HG03520 (cell line): ENCODE results near the gene GPSM1.
"Not testable (repeated sequence)": the region's sequence is repeated elsewhere in the genome, so short reads cannot be mapped to it uniquely, and the experiment has no call there.

Experiments used
- ATAC-seq: cut with Tn5 transposase; IDR thresholded peaks from one replicate; pipeline ENCODE4 v1.9.1; 2021; ENCODE audit warnings: mild to moderate bottlenecking, moderate library complexity; ENCODE audit not compliant: unreplicated experiment

Gene GPSM1

DNA sequence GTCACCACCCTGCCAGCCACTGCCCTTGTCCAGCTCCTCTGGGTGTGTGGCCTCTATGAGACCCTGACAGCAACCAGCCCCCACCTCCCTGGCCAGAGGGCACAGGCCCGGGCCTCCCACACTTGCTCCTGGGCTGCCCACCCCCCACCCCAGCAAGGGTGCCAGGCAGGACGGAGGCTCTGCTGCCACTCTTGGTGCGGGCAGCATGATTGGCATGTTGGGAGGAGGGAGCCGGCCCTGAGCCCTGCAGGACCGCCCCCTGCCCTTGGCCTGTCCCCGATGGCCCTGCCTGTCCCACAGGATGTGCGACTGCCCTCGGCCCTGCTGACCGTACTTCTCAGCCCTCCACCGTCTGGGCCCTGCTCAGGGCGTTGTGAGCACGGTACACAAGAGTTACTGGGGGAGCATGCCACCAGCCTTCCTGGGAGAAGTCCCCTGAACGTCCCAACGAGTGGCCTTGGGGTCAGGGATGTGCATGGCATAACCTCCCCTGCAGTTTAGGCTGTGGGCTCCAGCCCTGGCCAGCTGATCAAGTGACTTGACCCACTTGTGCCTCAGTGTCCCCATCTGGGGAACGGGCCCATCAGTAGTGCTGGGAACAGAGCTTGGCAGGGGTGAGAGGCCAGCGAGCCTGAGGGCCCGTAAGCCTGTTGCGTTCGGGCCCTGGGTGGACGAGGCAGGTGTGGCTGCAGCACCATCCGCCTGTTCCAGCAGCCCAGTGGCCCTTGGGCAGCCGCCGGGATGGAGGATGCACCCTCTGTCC is 16.0 kb downstream of the GPSM1 start:
- no peak for ATAC-seq

DNA sequence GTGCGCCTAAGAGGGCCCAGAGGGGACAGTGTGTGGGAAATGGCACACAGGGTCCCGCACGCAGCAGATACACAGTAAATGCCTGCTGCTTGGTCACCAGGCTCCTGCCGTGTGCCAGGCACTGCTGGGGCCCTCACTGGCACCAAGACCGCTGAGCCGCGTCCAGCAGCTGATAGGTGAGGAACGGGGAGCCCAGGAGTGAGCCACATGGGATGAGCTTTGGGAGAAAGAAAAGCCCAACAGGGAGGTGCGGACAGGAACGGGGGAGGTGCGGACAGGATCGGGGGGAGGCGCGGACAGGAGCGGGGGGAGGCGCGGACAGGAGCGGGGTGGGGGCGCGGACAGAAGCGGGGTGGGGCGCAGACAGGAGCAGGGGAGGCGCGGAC is 16.5 kb downstream of the GPSM1 start:
- no peak for ATAC-seq

DNA sequence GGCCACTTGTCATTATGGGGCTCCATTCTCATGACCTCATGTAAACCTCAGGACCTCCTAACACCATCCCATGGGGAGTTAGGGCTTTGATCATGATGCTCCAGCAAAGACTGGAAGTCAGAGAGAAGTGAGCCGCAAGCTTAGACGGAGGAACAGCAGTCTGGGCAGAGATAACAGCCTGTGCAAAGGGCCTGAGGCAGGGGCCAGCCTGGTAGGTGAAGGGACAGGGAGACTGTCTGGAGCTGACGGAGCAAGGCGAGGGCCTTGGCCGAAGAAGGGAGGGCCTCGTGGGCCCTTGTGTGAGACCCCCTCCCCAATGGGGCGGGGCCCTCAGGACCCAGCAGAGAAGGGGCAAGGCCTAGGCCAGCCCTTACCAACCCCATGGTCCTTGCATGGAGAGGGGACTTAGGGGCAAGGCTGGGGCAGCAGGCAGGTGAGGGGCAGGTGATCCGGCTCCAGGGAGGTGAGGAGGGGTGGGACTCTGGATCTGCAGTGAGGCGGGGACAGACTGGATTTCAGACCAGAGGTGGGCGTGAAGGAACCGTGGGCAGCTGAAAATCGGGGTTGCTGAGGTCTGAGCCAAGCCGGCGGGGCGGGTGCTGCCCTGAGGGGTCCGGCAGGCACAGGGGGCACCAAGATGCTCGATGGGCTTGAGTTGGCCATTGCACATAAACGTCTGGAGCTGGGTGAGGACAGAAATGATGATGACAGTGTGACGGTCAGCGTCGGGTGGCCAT is 17.4 kb downstream of the GPSM1 start:
- no peak for ATAC-seq

DNA sequence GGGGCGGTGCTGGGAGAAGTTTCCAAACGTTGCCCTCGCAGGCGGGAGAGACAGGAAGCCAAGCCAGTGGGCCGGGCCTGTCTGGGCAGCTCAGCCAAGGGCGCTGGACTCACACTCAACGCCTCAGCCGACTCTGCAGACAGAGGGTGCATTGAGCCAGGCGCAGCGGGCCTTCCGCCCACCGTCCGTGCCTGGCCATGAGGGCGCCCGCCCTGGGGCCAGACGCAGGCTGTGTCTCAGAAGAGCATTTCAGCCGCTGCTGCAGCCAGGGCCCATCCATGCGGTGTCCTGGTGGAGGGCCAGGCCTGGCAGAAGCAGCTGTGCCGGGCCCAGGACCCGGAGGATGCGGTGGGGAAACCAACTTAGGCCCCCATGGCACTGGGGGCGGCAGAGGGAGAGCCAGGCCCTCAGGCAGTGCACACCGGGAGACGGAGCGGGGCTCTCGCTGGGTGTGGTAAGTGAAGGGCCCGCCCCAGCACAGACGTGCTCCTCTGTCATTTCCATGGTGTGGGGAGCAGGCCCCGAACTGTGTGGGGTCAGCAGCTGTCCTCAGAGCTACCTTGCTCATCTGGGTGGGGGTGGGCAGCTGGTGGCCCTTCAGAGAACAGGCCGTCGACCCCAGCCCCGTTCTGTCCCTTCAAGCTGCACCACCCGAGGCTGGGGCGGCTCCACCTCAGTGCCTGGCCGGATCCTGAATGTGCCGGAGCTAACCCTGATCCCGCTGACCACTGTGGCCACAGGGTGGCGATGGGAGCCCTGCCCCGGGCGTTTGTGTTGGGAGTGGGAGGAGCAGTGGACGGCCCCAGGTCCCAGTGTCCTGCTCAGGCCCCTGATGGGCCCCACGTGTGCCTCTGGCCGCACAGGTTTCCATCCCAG is 18.2 kb downstream of the GPSM1 start:
- ATAC-seq = no peak

DNA sequence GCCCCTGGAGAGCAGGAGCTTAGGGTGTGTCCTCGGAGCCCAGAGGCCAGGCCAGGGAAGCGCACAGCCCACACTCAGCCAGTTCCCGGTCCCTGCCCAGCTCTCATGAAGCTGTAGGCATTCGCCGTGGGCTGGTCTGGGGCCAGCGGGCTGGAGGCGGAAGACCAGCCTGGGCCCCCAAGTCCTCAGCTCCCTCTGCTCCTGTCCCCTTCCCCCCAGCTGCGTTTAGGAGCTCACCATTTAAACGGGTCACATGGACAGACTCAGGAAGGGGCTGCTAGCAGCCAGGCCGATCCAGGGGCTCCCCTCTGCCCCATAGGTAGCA is 18.8 kb downstream of the GPSM1 start:
- ATAC-seq = no peak

DNA sequence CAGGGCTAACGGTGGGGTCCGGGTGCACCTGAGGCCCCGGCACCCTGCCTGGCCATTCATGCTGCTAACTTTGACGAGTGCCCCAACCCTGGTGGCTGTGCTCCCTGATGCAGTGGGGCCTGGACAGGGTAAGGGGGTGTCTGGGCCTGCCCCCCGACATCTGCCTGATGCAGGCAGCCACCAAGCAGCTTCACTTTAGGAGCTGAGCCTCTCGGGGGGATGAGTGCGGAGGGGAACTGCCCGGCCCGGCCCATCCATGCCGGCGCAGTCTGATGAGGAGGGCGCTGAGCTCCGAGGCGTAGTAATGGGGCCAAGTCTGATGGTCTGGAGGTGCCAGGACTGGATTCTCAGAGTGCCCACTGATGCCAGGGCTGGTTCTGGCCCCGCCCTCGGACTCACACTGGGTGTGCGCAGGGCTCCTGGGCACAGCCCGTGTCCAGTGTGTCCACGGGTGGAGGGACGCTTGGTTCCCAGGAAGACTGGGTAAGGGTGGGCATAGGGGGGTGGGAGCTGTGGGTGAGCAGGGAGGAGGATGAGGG is 19.7 kb downstream of the GPSM1 start:
- no peak for ATAC-seq

DNA sequence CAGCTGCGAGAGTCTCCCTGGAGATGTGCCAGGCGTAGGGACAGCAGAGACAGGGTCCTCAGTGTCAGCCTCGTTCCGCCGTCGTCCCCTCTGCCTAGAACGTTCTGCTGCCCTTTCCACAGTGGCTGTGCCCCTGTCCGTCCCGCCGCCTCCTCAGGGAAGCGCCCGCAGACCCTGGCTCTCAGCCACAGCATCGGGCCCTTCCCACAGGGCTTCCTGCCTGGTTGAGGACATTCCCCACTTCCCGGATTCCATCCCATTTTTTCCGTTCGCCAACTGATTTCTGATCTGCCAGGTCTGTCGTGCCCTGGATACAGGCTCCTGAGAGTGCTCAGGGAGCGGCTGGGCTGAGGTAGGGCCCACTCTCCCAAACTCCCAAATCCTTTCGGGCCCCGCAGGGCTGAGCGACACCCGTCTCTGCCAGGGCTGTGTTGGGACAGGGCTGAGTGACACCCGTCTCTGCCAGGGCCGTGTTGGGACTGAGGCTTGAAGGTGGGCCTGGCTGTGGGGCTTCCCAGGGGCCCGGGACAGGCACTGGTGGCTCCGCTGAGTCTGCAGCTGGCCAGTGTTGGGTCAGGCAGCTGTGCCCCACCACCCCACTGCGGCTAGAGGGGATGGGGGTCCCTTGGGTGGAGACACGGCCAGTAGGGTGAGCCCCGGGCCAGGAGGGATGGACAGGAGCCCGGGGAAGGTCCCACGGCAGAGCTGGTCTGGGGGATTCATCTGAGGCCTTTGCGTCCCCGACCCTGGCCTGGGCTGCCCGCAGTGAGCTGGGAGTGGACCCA is 20.3 kb downstream of the GPSM1 start:
- ATAC-seq = no peak

DNA sequence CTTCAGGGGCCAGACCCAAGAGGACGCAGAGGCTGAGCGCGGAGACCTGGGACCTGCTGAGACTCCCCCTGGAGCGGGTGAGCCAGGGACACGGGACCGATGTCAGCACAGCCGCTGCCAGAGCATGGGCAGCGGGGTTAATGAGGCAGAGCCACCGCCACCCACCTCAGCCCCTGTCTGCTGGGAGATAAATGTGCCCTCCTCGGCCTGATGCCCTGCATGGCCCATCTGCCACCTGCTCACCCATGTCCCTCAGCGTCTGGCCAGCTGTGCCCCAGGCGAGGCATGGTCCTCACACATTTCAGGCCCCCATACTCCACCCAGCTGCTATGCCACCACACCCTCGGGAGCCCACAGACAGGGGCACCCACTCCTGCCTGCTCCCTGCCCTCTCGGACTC is 21.4 kb downstream of the GPSM1 start:
- no peak for ATAC-seq

DNA sequence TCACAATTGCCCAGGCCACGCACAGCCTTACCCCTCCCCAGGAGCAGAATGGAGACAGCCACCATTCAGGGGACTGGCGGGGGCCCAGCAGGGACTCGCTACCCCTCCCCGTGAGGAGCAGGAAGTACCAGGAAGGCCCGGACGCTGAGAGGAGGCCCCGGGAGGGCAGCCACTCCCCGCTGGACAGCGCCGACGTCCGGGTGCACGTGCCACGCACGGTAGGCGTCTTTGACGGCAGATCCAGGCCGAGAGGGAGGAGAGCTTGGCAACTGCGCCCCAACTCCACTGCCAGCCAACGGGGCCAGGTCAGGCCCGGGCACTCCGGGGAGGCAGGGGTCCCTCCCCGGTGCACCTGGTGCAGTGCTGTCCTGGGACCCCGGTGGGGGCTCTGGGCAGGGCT is 22.2 kb downstream of the GPSM1 start:
- ATAC-seq = no peak

DNA sequence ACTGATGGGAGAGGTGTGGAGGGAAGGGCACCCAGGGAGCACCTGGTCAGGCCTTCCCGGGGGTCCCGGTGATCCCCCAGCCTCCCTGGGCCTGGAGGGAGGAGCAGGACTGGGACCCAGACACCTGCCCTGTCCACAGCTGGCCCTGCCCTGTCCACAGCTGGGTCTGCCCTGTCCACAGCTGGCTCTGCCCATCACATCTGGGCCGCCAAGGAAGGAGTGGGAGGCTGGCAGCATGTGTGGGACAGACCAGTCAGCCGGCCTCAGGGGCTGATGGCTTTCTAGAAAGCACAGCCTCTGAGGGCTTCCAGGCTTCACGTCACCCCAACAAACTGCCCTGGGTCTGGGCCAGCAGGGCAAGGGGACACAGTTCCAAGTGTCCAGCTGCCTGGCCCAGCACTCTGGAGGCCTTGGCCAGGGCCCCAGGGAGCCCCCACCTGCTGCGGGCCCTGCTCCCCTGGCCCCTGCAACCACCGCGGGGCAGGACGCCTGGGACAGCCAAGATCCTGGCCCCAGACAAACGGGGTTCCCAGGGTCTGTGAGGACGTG is 24.0 kb downstream of the GPSM1 start:
- no peak for ATAC-seq

DNA sequence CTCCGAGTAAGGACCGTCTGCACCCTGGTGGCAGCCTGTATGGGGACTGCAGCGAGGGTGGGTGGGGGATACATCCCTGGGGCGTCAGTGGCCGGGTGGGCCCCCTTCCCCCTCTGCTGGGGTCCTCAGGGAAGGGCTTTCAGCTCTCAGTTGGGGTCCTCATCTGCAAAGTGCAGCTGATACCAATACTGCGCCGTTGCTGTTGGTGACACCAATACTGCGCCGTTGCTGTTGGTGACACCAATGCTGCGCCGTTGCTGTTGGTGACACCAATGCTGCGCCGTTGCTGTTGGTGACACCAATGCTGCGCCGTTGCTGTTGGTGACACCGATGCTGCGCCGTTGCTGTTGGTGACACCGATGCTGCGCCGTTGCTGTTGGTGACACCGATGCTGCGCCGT is 24.5 kb downstream of the GPSM1 start:
- not testable (repeated sequence) for ATAC-seq

DNA sequence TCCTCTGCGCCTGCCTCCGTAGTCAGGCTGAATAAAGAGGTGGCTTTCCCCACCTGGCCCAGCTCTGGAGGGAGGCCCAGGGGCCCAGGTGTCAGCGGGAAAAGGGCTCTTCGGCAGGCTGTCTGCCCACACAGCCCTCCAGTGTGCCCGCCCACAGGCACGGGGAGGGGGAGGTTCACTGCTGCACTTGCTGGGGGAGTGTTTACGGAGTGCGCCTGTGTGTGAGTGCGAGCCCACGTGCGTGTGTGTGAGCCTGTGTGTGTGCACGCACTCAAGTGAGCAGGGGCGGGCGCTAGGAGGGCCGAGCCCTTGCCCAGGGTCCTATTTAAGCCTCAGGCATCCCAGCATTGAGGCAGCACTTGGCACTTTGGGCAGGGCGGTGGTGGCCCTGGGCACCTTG is 25.3 kb downstream of the GPSM1 start:
- no peak for ATAC-seq

DNA sequence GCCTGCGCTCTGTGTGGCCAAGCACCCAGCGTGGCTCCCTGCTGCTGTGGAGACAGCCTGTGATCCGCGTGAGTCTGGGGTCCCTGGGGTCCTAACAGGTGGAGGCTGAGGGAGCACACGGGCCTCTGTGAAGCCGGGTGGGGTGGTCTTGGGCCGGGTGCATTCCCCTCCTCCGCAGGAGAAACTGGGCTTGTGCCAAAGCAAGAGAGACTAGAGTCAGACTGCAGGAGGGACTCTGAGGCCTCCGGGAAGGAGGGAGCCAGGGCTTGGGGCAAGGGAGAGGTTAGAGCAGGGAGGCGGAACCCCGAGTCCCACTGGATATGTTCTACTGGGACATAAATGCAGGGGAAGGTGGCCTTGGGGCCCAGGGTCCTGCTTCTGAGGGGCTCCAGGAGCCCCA is 25.7 kb downstream of the GPSM1 start:
- ATAC-seq = no peak

DNA sequence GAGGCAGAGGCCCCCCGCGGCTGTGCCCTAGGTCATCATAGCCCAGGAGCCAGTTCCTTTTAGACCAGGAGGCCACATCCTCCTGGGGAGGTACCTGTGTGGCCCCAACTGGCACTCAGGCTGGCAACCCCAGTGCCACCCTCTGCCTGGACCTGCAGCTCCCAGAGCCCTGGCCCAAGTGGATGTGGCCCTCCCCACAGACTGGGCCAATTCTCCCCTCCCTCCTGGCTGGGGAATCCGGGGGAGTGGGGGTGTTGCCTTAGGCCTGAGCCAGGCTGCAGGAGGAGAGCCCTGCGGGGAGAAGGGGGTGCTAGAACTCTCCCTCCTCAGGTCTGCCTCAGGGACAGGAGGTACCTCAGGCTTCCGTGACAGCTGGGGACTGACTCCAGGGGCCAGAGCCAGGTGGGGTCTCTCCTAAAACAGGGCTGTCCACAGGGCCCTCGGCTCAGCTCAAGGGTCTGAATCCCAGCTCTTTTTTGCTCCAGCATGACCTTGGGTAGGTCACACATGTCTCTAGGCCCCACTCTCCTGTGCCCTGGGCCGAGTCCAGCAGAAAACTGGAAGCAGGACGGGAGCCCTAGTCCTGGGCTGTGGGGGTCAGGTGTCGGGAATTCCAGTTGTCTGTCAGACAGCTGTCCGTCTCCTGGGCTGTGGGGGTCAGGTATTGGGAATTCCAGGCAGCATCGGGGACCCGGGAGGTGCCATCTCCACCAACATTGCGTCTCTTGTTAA is 26.6 kb downstream of the GPSM1 start:
- ATAC-seq = no peak

DNA sequence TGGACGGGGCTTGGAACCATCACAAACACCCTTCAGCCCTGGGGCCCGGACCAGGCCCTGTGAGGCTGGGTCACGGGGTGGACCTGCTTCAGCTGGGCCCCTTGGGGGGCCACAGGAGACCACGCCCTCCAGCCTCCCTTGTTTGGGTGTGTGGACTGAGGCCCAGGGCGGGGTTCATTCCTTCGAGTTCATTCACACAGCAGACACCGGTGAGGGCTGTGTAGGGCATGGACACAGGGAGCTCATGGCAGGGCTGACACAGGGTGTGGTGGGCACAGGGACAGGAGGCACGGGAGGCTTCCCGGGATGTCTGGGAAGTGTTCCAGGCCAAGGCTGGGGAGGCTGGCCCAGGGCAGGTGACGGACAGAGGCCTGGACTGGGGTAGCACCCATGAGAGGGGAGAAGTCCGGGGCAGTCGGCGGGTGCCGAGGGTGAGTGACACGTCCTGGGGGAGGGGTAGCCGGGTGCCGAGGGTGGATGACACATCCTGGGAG is 27.3 kb downstream of the GPSM1 start:
- ATAC-seq = no peak

DNA sequence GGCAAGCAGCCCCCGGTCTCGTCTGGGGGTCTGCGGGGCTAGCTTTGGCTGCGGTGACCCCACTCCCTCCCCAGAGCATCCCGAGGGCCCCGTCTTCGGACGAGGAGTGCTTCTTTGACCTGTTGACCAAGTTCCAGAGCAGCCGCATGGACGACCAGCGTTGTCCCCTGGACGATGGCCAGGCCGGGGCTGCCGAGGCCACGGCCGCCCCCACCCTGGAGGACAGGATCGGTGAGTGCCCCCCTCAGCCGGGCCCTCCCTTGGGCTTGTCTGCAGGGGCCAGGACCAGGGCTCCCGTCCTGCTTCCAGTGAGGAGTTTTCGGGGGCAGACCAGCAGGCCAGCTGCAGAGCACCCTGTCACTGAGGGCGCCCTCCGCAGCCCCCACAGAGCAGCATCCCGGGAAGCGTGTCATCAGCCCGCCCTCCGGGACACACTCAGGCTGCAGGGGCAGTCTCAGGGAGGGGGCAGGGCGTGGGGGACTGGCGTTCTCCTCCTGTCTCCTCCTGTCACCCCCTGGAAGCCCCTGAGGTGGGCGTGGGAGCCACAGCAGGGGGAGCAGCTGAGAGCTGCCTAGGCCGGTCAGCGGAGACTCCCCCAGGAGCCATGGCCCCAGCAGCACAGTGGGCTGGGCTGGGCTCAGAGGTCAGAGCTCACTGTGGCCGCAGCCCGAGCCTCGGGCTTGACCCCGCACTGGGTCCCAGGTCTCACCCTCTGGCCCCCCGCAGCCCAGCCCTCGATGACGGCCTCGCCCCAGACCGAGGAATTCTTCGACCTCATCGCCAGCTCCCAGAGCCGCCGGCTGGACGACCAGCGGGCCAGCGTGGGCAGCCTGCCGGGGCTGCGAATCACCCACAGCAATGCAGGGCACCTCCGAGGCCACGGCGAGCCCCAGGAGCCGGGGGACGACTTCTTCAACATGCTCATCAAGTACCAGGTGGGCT is 28.5 kb downstream of the GPSM1 start:
- ATAC-seq = no peak

DNA sequence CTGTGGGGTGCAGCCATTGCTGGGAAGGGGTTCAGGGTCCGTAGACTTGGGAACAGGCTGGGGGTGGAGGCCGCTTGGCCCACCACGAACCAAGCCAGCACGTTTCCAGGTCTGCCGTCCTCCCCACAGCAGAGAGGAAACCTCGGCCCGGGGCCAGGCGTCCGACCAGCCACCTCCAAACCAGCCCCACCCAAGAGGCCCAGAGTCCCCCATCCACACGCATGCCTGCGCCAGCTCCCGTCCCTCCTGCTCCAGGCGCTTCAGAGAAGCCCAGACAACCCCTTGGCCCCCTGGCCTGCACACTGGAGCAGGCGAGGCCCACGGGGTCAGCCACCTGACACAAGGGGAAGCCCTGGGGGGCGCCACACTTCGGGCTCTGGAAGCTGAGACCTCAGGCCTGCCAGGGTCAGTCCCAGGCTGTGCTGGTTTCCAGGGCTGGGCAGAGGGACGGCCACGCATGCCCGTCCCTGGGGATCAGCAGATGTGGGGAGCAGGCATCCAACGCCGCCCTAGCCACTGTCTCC is 29.9 kb downstream of the GPSM1 start:
- no peak for ATAC-seq

DNA sequence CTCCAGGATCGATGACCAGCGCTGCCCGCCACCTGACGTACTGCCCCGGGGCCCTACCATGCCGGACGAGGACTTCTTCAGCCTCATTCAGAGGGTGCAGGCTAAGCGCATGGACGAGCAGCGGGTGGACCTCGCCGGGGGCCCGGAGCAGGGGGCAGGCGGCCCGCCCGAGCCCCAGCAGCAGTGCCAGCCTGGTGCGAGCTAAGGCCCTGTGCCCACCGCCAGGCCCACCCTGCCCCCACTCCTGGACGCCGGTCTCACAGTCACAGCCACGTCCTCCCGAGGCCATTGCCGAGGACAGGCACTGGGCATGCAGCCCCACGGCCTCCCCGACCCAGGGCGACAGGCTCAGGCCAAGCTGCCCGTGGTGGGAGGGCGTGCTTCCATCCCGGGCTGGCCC is 30.7 kb downstream of the GPSM1 start:
- ATAC-seq = no peak
